Measurements from ENCODE around the gene LINC00632. TPM values are rescaled to one million over a fixed set of nuclear protein-coding genes. Genes with fewer than 3 reads are reported as not detected.

The LINC00632 gene
- total RNA-seq, 2 experiments from 2014 or later = 37.4 to 39.9 TPM

DNA sequence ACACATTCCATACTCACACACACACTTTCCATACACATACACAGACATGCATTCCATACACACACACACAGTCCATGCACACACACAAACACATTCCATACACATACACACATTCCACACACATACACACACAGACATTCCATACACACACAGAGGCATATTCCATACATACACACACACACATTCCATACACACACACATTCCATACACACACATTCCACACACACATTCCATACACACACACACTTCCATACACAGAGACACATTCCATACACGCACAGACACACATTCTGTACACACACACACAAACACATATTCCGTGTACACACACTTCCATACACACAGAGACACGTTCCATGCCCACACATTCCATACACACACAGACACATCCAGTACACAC lies 14.8 kb downstream of the LINC00632 start:
- Mint-ChIP-seq H3K9me3 (no peaks in the 10 kb centered on the region), H3K27me3 (no peaks in the 10 kb centered on the region), H3K36me3 (ENCODE audit: low read depth) (no peaks in the 10 kb centered on the region), H3K27ac (no peak overlapping the region), H3K4me3 (no peak overlapping the region), H3K4me1 (no peaks in the 10 kb centered on the region)
- no peak for DNase-seq
- ChIA-PET CTCF (no interaction called here), POLR2A (no interaction called here)

GRCh38 chrX:140724736-140725135 lies 15.2 kb downstream of the LINC00632 start:
- Mint-ChIP-seq H3K36me3 (ENCODE audit: low read depth) (no peaks in the 10 kb centered on the region), H3K4me1 (no peaks in the 10 kb centered on the region), H3K27me3 (no peaks in the 10 kb centered on the region), H3K4me3 (no peak overlapping the region), H3K9me3 (no peaks in the 10 kb centered on the region), H3K27ac (no peak overlapping the region)
- DNase-seq = no peak
- POLR2A ChIA-PET = no interaction called here
- CTCF ChIA-PET = no interaction called here

- no peak for DNase-seq
- Mint-ChIP-seq H3K27ac (no peak overlapping the region), H3K4me1 (no peaks in the 10 kb centered on the region), H3K27me3 (no peaks in the 10 kb centered on the region), H3K36me3 (ENCODE audit: low read depth) (no peaks in the 10 kb centered on the region), H3K9me3 (no peaks in the 10 kb centered on the region), H3K4me3 (no peak overlapping the region)
- POLR2A ChIA-PET = no interaction called here
- CTCF ChIA-PET = no interaction called here
Observed at GRCh38 chrX:140725500-140725899, 15.9 kb downstream of the LINC00632 start.

DNA sequence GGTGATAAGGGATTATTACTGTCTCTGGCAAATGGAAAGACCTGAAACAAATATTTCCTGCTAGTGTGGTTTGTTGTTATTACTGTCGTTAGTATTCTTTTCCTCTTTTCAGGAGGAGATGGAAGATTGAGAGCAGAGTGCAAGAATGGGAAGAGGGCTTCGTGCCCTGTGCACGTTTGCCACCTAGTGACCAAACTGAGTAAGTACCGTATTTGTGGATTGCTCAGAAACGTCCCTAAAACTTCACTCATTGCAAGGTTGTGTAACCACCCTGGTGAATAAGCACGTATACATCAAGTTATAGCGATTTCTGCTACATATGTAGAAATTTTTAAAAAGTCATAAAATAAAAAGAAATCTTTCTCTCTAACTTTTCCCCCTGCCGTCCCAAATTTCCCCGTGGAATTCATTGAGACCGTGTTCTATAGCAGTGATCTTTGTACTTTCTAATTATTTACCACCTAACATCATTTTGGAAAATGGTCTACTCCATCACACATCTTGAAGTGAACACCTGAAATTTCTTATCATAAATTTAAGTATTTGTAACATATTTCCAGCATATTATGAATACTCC lies 24.3 kb downstream of the LINC00632 start:
- Mint-ChIP-seq H3K9me3 (no peaks in the 10 kb centered on the region), H3K36me3 (ENCODE audit: low read depth) (no peaks in the 10 kb centered on the region), H3K27me3 (no peaks in the 10 kb centered on the region), H3K27ac (no peak overlapping the region), H3K4me3 (no peak overlapping the region), H3K4me1 (no peaks in the 10 kb centered on the region)
- POLR2A ChIA-PET = no interaction called here
- no peak for DNase-seq
- CTCF ChIA-PET = no interaction called here

DNA sequence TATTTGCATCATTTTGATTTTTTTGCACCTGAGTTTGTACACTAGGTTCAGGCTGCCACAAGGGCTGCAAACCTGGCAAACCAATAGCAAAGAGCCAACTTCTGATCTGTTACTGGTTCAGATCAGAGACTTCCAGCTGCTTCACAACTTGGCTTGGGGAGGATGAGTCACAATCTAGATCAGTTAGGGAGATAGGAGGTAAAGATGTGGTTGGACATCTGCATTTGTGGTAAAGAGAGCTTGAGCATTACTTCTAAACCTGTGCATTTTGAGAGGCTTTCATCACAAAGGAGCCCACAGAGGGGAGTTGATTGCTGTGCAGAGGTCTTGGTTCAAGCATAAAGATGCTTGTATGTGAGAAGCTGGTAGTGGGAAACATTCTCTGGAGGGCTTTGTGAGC lies 34.5 kb downstream of the LINC00632 start:
- H3K4me1 Mint-ChIP-seq = peaks cover 10% of the 10 kb centered on the region
- no peak for DNase-seq
- ChIA-PET CTCF (interaction anchor here (1.3 to 1.7 kb wide), 2 partner anchors 18 to 22 kb away, joined by 5 to 6 read pairs; no protein-coding TSS in a partner anchor), POLR2A (no interaction called here)
- H3K36me3 Mint-ChIP-seq (ENCODE audit: low read depth) = no peaks in the 10 kb centered on the region
- H3K27ac Mint-ChIP-seq = no peak overlapping the region
- no peak overlapping the region for H3K4me3 Mint-ChIP-seq
- H3K9me3 Mint-ChIP-seq = no peaks in the 10 kb centered on the region
- no peaks in the 10 kb centered on the region for H3K27me3 Mint-ChIP-seq

DNA sequence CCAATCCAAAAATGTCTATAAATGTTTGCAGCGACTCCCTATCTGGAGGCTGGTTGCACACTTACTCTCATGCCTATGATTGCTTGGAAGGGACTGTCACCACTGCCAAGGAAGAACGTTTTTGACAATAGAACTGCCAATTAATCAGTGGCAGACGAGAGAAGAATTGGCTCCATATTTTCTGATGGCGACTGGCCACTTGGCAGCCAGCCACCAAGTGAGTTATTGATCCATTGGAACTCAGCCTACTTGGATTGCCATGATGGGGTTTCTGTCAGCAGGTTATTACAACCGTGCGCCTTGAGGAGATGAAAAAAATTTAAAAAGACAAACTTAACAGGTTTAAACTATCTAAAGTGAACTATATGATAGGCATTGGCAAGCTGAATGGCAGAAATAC lies 47.4 kb downstream of the LINC00632 start:
- Mint-ChIP-seq H3K36me3 (ENCODE audit: low read depth) (no peaks in the 10 kb centered on the region), H3K4me3 (no peak overlapping the region), H3K27me3 (no peaks in the 10 kb centered on the region), H3K27ac (no peak overlapping the region), H3K4me1 (peaks cover under 1% of the 10 kb centered on the region), H3K9me3 (no peaks in the 10 kb centered on the region)
- DNase-seq = no peak
- CTCF ChIA-PET = no interaction called here
- POLR2A ChIA-PET = no interaction called here

- no peak overlapping the region for H3K4me3 Mint-ChIP-seq
- H3K4me1 Mint-ChIP-seq = peaks cover 13% of the 10 kb centered on the region
- no peaks in the 10 kb centered on the region for H3K9me3 Mint-ChIP-seq
- ChIA-PET CTCF (interaction anchor here (0.9 to 1.4 kb wide), 2 partner anchors 17 to 50 kb away, joined by 3 to 5 read pairs; no protein-coding TSS in a partner anchor), POLR2A (no interaction called here)
- no peak overlapping the region for H3K27ac Mint-ChIP-seq
- H3K36me3 Mint-ChIP-seq (ENCODE audit: low read depth) = no peaks in the 10 kb centered on the region
- H3K27me3 Mint-ChIP-seq = peaks cover 8% of the 10 kb centered on the region
- DNase-seq = peak; percentile 49
Observed at GRCh38 chrX:140762061-140762460, 52.5 kb downstream of the LINC00632 start.

DNA sequence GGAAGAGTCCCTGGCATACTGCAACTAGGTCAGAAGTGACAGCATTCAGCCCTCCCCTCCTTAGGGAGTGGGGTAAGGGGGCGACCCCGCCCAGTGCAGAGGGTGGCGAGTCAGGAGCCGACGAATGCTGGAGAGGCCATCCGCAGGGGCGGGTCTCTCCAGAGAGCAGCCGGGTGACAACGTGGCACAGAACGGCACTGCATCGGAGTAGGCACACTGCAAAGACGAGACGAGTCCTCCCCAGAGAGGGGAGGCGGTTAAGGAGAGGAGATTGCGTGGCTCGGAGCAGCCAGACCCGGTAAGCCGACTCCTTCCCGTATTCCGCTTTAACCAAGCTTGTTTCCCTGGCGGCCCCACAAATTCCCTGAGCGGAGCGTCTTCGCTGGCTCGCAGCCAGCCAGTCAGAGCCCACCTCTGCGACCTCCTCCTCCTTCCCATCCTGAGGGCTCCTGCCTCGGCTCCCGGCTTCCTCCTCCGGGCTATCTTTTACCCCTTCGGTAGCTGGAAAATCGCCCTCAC lies 54.9 kb downstream of the LINC00632 start:
- Mint-ChIP-seq H3K27me3 (peaks cover 8% of the 10 kb centered on the region), H3K4me1 (peaks cover 13% of the 10 kb centered on the region), H3K36me3 (ENCODE audit: low read depth) (no peaks in the 10 kb centered on the region), H3K9me3 (no peaks in the 10 kb centered on the region), H3K27ac (no peak overlapping the region), H3K4me3 (peak overlapping the region; percentile 65)
- peak; percentile 24 for DNase-seq
- CTCF ChIA-PET = interaction anchor here (1.4 to 2.4 kb wide), 3 partner anchors 9 to 514 kb away, joined by 8 to 16 read pairs (median 12); no protein-coding TSS in a partner anchor
- POLR2A ChIA-PET = no interaction called here

DNA sequence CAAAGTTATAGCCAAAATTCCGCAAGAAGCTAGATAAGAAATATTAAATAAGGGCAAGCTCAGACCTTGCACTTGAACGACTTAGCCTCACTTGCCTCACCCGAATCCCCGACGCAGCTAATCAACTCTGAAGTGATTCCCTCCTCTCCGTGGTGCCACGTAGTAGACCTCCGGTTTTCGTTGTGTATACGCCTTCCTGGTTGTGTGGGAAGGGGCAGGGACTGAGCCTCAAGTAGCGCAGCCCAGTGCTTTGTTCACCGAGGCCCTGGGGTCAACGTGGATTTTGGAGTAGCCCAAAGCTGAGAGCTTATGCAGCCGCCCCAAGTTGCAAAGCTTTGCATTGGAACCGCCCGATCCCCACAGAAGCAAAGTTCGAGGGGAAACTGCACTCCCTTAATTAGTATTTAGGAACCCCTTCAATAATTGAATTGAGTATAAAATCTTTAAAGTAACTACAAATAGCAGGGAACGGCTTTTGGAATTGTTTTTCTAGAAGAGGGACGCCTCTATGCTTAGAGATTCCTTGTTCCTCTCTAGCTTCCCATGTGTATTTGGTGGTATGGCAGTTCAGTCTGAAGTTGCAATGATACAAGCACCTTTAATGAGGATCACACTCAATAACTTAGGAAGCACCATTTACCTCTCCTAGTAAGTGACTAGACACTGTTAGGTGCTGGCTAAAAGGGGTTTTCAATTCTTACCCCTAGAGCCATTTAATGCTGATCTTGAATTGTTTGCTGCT lies 55.7 kb downstream of the LINC00632 start:
- Mint-ChIP-seq H3K4me1 (peaks cover 13% of the 10 kb centered on the region), H3K27ac (no peak overlapping the region), H3K27me3 (peaks cover 8% of the 10 kb centered on the region), H3K4me3 (peak overlapping the region; percentile 65), H3K36me3 (ENCODE audit: low read depth) (no peaks in the 10 kb centered on the region), H3K9me3 (no peaks in the 10 kb centered on the region)
- no peak for DNase-seq
- CTCF ChIA-PET = interaction anchor here (1.0 to 2.4 kb wide), 8 partner anchors 10 to 513 kb away, joined by 3 to 16 read pairs (median 6); no protein-coding TSS in a partner anchor
- POLR2A ChIA-PET = no interaction called here

- peak; percentile 45 for DNase-seq
- peaks cover 8% of the 10 kb centered on the region for H3K27me3 Mint-ChIP-seq
- H3K4me1 Mint-ChIP-seq = peaks cover 13% of the 10 kb centered on the region
- ChIA-PET CTCF (interaction anchor here (0.6 to 2.4 kb wide), 10 partner anchors 11 to 512 kb away, joined by 3 to 16 read pairs (median 4); partner anchors contain the start of gene LDOC1), POLR2A (no interaction called here)
- peak overlapping the region; percentile 63 for H3K4me3 Mint-ChIP-seq
- no peak overlapping the region for H3K27ac Mint-ChIP-seq
- H3K36me3 Mint-ChIP-seq (ENCODE audit: low read depth) = no peaks in the 10 kb centered on the region
- H3K9me3 Mint-ChIP-seq = no peaks in the 10 kb centered on the region
Observed at GRCh38 chrX:140766024-140766611, 56.6 kb downstream of the LINC00632 start.

DNA sequence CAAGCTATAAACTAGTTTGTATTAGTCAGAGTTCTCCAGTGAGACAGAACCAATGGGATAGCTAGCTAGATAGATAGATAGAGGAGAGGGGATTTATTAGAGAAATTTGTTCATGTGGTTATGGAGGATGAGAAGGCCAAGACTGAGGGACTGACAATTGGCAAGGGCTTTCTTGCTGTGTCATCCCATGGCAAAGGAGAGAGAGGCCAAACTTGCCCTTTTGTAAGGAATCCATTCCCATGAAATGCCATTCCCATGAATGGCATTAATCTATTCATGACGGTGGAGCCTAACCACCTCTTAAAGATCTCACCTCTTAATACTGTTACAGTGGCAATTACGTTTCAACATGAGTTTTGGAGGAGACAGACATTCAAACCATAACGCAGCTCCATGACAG lies 58.1 kb downstream of the LINC00632 start:
- DNase-seq = no peak
- no peak overlapping the region for H3K27ac Mint-ChIP-seq
- H3K36me3 Mint-ChIP-seq (ENCODE audit: low read depth) = peaks cover 3% of the 10 kb centered on the region
- POLR2A ChIA-PET = no interaction called here
- CTCF ChIA-PET = no interaction called here
- peaks cover 6% of the 10 kb centered on the region for H3K27me3 Mint-ChIP-seq
- H3K4me1 Mint-ChIP-seq = peaks cover 9% of the 10 kb centered on the region
- no peak overlapping the region for H3K4me3 Mint-ChIP-seq
- H3K9me3 Mint-ChIP-seq = no peaks in the 10 kb centered on the region

- Mint-ChIP-seq H3K36me3 (ENCODE audit: low read depth) (peaks cover 6% of the 10 kb centered on the region), H3K9me3 (no peaks in the 10 kb centered on the region), H3K27me3 (no peaks in the 10 kb centered on the region), H3K27ac (no peak overlapping the region), H3K4me3 (no peak overlapping the region), H3K4me1 (no peaks in the 10 kb centered on the region)
- ChIA-PET POLR2A (no interaction called here), CTCF (no interaction called here)
- no peak for DNase-seq
Observed at GRCh38 chrX:140775211-140775610, 65.7 kb downstream of the LINC00632 start.

- ChIA-PET CTCF (no interaction called here), POLR2A (no interaction called here)
- H3K4me1 Mint-ChIP-seq = no peaks in the 10 kb centered on the region
- no peak overlapping the region for H3K27ac Mint-ChIP-seq
- no peak overlapping the region for H3K4me3 Mint-ChIP-seq
- no peaks in the 10 kb centered on the region for H3K9me3 Mint-ChIP-seq
- no peak for DNase-seq
- no peaks in the 10 kb centered on the region for H3K27me3 Mint-ChIP-seq
- H3K36me3 Mint-ChIP-seq (ENCODE audit: low read depth) = peaks cover 6% of the 10 kb centered on the region
Observed at GRCh38 chrX:140776320-140776719, 66.8 kb downstream of the LINC00632 start.
